HTR-8/SVneo (cell line): Measurements from ENCODE around the gene TRIM67.
"Not testable (repeated sequence)": the region's sequence is repeated elsewhere in the genome, so short reads cannot be mapped to it uniquely, and the experiment has no call there.

ENCODE experiments used
- DNase-seq: peaks from one replicate; pipeline ENCODE4 v3.0.0; 2011; ENCODE audit warnings: low spot score, mixed read lengths; ENCODE audit not compliant: insufficient read length
- FAIRE-seq: peaks from 2 replicates; lab custom pipeline; 2011; peaks lifted over from hg19 to GRCh38; lab: Jason Lieb, UNC

Gene TRIM67

DNA sequence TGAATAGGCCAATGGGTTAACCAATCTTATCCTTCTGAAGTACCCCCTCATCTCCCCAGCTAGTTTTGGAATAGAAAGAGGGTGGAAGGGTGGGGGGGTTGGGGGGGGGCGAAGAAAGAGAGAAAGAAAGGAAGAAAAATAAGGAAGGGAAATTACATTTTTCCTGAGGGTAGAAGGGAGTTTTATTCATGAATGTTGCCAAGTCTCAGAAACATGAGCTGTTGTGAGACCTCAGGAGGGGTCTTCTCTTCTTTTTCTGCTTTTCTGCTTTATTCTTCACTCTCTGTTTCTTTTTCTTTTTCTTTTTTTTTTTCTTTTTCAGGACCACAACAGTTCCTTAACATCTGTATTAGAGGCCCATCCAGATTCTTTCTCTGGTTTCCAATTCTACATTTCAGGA, 6.0 kb upstream of the TRIM67 start:
- no peak for FAIRE-seq

DNA sequence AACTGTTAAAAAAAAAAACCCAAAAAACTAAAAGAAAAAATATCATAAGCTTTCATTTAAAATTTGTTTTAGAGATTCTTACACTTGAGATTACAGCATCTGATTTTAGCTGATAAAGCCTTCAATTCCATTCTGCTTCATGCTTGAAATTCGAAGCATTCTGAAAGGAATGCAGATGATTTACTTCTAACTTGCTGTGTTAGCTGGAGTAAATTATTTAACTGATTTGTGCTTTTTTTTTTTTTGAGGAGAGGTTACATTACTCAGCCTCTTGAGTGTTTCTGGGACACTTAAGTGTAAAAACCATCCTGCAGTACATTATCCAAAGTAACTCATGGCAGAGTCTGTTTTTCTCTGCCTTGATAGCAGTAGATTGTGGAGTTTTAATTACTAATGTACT, 4.5 kb upstream of the TRIM67 start:
- DNase-seq (no peak), FAIRE-seq (no peak)

More for the DNA sequence above, 6.0 kb upstream of the TRIM67 start:
- DNase-seq = no peak

DNA sequence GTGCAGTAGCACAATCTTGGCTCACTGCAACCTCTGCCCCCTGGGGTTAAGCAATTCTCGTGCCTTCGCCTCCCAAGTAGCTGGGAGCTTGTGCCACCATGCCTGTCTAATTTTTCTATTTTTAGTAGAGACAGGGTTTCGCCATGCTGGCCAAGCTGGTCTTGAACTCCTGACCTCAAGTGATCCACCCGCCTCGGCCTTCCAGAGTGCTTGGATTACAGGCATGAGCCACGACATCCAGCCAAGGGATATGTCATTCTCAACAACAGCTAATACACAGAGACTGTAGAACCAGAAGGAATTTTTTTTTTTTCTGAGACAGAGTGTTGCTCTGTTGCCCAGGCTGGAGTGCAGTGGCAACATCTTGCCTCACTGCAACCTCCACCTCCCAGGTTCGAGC, 3.7 kb upstream of the TRIM67 start:
- not testable (repeated sequence) for FAIRE-seq, DNase-seq

DNA sequence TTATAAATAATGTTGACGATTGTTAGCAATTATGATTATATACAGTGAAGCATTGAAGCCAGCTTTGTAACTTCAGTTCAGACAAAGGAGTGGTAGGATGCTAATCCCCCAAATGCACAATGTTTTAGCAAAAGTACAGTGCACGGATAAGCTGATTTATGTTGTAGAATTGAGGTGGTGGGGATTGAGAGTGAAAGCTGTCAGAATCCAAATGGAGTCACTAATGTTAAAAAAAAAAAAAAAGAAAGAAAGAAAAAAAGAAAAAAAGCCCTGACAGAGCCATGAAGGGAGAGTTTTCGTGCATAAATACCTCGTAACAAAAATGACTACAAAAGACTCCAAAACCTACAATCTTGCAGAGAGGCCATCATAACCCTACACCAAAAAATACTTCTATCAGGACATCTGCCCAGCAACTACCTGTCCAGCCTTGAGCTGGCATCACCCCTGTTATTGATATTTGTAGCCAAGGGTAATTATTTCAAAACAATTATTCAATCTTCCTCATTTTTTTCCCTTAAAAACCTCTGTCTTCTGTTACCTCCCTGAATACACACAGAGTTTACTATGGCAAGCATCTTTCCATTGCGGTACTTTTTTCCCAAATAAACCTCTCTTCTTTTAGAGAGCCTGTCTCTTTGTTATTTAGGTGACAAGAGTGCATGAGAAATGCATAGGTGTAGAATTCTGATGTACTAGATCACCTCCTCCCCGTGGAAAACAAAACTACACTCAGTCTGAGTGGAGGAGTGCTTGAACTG, 2.5 kb upstream of the TRIM67 start:
- no peak for DNase-seq
- FAIRE-seq = no peak

DNA sequence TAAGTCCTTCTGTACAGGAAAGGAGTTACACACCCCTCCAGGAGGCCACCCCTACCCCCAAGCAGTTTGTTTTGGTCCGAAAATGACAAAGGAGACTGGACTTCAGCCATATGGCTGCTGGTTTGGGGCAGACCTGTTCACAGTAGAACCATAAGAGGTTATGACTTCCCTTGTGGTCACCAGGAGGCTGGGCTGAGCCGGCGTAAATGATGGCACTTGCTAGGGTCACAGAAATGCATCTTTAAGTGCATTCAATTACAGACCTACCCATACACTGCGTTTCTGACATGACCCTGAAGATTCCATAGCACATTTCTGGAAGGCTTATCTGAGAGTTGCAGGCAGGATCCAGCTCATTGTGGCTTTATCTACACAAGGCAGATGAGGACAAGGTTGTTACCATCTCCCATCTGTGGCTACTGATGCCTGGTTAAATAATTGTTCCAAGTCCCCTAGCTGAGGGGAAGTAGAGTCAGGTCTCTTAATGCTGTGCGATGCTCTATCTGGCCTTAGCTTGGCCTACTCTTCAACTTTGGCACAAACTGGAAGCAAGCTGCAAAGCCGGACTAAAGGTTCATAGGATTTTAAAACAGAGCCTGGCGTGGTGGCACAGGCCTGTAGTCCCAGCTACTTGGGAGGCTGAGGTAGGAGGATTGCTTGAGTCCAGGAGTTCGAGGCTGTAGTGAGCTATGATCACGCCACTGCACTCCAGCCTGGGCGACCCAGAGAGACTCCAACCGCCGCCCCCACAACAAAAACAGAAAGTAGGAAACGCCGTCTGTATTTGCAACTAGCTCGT, 1.7 kb upstream of the TRIM67 start:
- DNase-seq (no peak), FAIRE-seq (no peak)

DNA sequence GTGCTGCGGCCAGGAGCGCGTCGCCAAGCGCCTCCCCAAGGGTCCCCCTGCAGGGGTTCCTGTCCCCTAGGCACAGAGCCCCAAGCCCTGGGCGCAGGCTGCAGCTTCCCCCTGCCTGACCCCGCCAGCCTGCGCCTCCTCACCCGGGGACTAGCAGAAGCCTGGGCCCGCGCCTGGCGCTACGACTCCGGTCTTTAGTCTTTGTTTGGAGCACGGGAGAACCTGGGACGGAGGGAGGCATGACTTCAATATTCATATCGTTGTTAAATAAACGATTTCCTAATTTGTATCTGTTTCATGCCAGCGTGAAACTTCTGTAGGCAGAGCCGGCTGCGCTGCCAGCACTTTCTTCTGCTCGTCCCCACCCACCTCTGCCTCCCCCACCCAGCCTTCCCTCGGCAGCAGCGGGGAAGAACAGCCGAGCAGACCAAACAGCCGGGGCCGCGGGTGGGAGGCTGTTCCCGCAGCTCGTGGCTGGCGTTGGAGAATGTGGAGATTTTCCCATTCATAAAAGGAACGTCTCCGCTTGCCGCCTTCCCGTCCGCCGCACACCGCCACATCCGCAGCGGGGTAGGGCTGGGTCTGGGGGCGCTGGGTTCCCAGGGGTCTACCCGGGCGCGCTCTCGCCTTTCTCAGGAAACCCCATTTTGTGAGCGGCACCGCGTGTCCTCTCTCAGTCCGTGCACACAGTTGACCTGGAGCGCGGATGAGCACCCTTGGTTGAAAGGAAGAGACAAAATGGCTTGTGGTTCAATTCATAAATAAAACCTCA, 777 bp upstream of the TRIM67 start:
- FAIRE-seq = no peak
- DNase-seq = no peak

DNA sequence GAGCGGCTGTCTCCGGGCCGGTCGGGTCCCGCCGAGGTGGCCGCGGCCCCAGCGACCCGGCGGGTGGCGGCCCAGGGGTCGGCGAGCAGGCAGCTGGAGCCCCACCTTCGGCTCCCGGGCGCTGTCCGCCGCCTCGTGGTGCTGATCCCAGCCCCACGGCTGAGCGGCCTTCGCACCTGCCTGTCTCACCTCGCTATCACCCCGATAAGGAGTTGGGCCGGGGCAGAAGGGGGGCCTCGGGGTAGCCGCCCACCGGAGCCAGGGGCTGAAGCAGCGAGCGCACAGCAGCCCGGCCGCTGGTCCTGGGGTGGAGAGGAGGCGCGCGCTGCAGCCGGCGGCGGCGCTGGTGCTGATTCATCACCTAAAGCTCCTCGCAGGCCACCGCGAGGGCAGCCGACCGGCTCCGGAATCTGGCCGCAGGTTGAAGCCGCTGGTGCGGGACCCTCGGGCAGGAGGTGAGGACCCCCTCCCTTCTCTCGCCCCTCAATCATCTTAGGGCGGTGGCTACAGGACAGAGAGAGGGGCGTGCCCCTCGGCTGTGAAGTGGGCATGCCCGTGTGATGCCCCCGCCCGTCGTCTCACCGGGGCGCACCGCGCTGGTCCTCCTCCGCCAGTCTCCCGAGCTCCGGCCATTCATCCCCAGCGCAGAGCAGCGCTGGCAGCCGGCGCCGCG, 575 bp downstream of the TRIM67 start:
- DNase-seq = peak; percentile 54
- FAIRE-seq = no peak

DNA sequence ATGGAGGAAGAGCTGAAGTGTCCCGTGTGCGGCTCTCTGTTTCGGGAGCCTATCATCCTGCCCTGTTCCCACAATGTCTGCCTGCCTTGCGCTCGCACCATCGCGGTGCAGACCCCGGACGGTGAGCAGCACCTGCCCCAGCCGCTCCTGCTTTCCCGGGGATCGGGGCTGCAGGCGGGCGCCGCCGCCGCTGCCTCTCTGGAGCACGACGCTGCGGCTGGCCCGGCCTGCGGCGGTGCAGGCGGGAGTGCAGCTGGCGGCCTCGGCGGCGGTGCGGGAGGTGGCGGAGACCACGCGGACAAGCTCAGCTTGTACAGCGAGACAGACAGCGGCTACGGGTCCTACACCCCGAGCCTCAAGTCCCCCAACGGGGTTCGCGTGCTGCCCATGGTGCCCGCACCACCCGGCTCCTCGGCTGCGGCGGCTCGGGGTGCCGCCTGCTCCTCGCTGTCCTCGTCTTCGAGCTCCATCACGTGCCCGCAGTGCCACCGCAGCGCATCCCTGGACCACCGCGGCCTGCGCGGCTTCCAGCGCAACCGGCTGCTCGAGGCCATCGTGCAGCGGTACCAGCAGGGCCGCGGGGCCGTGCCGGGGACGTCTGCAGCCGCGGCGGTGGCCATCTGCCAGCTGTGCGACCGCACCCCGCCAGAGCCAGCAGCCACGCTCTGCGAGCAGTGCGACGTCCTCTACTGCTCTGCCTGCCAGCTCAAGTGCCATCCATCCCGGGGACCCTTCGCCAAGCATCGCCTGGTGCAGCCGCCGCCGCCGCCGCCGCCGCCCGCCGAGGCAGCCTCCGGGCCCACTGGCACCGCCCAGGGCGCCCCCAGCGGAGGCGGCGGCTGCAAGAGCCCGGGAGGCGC, 1.3 kb downstream of the TRIM67 start:
- FAIRE-seq (no peak), DNase-seq (no peak)

DNA sequence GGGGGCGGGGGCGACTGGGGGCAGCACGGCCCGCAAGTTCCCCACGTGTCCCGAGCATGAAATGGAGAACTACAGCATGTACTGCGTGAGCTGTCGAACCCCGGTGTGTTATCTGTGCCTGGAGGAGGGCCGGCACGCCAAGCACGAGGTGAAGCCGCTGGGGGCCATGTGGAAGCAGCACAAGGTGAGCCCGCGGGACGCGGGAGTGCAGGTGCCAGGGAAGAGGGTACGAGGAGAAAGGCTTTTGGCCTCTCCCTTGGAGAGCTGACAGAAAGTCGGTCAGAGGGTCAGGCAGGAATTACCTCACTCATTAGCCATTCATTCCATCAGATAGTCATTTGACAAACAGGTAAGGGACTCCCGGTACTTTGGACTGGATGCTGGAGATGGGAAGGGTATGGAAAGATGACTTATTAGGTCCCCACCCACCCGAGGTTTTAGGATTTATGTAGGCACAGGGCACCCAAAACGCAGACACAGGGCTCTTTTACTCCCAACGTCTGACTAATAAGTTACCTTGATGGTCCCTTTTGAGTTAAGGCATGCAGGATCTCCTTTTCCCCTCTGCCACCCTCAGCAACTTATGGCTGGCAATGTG, 2.1 kb downstream of the TRIM67 start:
- FAIRE-seq (no peak), DNase-seq (no peak)

DNA sequence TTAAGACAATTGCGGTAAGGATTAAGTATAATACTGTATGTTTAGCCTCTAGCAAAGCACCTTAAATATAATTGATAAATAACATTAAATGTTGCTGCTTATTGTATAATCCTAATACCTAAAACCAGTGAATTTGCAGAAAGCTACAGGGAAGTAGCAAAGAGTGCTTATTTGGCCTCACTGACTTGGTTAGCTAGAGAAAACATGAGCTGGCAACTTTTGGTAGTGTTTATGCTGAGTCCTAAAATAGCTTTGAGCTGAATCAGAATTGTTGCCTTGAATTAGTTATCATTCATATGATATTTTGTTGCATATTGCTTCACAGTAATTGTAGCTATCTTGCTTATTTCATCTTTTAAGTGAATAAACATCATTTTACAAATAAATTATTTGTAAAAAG, 3.5 kb downstream of the TRIM67 start:
- DNase-seq (no peak), FAIRE-seq (no peak)

DNA sequence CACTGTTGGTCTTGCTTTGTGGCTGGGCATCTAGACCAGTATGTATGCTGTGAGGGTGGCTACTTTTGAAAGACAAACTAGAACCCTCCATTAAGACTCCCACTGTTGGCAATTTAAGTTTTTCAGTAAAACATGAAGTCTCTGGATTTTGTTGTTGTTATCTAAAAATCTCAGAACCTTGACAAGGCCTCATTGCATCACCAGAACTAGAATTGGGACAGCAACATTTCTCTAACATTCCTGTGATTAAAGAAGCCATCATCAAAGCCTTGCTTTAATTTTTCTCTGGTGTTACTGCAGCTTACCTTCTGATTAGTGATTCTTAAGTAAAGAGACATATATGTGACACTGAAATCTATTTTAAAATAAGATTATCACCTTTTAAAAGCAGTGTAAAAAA, 4.5 kb downstream of the TRIM67 start:
- FAIRE-seq = no peak
- no peak for DNase-seq

DNA sequence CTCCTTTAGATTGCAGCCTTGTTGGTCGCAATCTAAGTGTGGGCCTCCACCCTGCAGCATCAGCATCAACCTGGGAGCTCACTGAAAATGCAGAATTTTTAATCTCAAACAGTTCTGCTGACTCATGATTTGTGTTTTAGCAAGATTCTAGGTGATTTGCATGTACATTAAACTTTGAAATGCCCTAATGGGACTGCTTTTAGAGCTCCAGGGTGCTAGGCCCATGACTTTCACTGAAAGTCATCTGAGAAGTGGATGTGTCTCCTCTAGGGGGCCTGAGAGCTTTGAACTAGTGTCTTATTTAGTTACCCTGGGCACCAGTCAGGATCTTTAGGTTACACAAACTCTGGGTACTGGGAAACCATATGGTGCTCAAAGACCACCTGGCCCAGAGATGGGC, 9.0 kb downstream of the TRIM67 start:
- FAIRE-seq = no peak
- no peak for DNase-seq

DNA sequence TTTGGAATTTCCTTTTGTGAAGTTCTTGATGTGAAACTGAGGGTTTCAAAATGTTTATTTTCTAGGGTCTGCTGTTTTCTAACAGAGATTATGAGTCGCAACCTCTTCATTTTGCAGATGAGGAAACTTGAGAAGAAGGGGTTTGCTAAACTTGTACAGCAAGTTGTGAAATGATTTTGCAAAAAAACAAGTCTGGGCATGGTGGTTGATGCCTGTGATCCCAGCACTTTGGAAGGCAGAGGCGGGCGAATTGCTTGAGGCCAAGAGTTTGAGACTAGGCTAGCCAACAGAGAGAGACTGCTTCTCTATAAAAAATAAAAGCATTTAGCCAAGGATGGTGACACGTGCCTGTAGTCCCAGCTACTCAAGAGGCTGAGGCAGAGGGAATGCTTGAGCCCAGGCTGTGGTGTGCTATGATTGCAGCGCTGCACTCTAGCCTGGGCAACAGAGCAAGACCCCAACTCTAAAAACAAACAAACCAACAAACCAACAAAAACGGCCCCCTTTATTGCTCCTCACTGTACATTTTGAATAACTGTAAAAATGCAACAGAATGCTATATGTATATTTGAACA, 9.9 kb downstream of the TRIM67 start:
- no peak for DNase-seq
- no peak for FAIRE-seq

DNA sequence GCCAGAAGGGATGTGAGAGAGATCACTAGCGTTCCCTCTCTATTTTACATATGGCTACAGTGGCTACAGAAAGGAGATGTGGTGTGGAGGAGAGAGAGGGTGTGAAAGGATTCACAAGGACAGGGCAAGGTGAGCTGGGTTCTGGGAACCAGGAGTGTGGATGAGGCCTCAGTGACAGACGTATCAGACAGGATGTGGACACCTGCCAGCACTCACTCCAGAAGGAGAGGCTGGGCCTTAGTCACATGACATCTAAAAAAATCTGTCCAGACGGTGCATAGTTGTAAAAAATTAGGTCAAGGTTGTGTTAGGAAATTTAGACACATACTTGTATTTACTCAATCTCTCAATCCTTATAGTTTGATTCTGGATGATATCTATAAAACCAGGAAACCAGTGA, 10.6 kb downstream of the TRIM67 start:
- DNase-seq = no peak
- FAIRE-seq = no peak

DNA sequence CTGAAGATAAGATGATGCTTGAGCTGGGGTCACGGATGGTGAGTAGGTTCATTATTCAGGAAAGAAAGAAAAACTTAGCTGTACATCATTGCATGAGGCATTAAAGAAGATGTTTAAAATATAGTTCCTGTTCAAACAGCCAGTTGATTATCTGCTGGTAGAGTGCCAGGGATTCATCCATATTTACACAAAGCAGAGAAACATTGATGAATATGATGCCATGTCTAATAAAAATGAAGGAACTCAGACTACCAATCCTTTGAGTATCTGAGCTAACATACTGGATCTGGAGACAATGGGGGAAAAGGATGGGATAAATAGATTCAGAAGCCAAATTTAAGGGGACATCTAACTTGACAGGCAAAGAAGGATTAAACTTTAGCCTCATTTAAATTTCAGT, 14.6 kb downstream of the TRIM67 start:
- no peak for DNase-seq
- FAIRE-seq = no peak

DNA sequence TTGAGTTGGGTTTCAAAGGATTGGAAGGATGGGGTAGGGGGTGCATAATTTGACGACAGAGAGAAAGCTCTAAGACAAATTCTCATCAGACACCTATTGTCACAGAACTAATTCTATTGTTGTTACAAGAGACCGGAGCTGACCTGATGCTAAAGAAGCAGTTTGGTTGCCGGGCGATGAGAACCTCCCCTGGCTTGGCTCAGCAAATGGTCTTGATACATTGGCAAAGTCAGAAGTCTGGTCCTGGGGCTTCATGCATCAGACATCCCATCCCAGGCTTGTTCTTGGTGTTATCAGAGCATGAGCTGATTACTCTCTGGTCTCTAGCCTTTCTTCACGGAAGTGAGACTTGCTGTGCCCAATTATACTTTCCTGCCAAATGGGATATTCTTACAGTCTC, 15.4 kb downstream of the TRIM67 start:
- FAIRE-seq = no peak
- no peak for DNase-seq

DNA sequence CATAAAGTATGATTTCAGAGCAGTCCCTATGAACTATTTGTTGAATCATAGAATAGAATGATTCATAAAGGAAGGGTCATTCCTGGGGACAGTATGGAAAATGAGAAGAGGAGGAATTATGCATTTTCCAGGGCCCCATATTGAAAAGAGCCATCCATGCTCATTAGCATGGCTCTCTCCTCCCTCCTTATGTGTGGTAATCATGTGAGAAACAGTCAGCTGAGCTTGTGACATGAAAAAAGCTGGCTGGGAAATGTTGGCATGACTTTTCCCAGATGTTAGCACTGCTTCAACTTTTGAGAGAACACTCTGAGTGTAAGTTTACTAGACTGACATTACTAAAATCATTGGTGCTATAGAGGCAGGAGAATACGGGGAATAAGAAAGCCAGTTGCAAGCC, 16.1 kb downstream of the TRIM67 start:
- FAIRE-seq (no peak), DNase-seq (no peak)

DNA sequence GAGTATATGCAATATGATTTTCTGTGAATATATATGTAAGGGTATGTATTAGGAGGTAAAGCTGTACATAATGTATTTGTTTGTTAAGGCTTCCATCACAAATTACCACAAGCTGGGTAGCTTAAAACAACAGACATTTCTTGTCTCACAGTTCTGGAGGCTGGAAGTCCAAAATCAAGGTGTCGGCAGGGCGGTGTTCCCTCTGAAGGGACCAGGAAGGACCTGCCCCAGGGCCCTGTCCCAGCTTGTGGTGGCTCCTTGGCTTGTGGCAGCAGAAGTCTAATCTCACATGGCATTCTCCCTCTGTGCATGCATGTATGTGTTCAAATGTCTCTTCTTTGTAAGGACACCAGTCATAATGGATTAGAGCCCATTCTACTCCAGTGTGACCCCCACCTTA, 17.1 kb downstream of the TRIM67 start:
- FAIRE-seq (no peak), DNase-seq (no peak)

DNA sequence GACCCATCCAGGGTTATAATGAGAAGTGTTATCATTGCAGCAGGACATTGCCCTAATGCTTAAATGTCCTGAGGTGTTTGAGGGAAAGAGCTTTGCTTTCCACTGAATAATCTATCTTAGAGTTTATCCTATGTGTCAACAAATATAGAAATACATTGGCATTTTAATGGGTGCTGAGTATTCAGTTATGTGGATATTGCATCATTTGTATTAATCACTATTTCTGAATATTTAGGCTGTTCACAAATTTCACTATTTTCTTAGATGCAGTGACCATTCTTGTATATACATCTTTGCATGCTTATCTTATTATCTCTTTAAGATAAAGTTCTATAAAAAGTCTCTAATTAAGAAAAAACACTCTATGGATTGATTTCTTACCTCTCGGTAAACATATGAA, 18.2 kb downstream of the TRIM67 start:
- FAIRE-seq (no peak), DNase-seq (no peak)
